ENCODE results near the gene AMTN.

- TF ChIP-seq CTCF (conservative IDR thresholded peaks at IDR 0.05 in 1 of 2, IDR thresholded peaks at IDR 0.05 in 1 of 2; ENCODE audit: low read depth in 1 of 2, low read length in 2 of 2): no peak
- TF ChIP-seq EZH2 (IDR thresholded peaks at IDR 0.05; ENCODE audit: low read length, missing control alignments): no peak
Observed at GRCh38 chr4:70564033-70564432, 45.7 kb downstream of the AMTN start.

Measured in fibroblast of lung (primary cell).